NCI-H2029 treated with DMSO at 0.1 percent for 48 hours (cell line): ENCODE results near the gene CD302.
"Not testable (repeated sequence)": the region's sequence is repeated elsewhere in the genome, so short reads cannot be mapped to it uniquely, and the experiment has no call there.

Source experiments
- DNase-seq: peaks from one replicate; lab custom pipeline; 2025; lab: John Stamatoyannopoulos, UW

CD302 gene

GRCh38 chr2:159793326-159793725 is 4.7 kb downstream of the CD302 start:
- no peak for DNase-seq

- DNase-seq = no peak
Measured at GRCh38 chr2:159792599-159792998, 5.4 kb downstream of the CD302 start.

GRCh38 chr2:159792036-159792435 is 6.0 kb downstream of the CD302 start:
- DNase-seq = no peak

- no peak for DNase-seq
Measured at GRCh38 chr2:159790323-159790722, 7.7 kb downstream of the CD302 start.

GRCh38 chr2:159788253-159788652 is 9.8 kb downstream of the CD302 start:
- peak; percentile 46 for DNase-seq

- not testable (repeated sequence) for DNase-seq
Measured at GRCh38 chr2:159787647-159788046, 10.4 kb downstream of the CD302 start.

- no peak for DNase-seq
Measured at GRCh38 chr2:159786938-159787337, 11.1 kb downstream of the CD302 start.

GRCh38 chr2:159785195-159785594 is 12.8 kb downstream of the CD302 start:
- no peak for DNase-seq

- not testable (repeated sequence) for DNase-seq
Measured at GRCh38 chr2:159784744-159785143, 13.3 kb downstream of the CD302 start.

GRCh38 chr2:159783556-159783955 is 14.5 kb downstream of the CD302 start:
- DNase-seq = no peak

GRCh38 chr2:159776321-159776720 is 21.7 kb downstream of the CD302 start:
- DNase-seq = no peak

GRCh38 chr2:159775021-159775420 is 23.0 kb downstream of the CD302 start:
- DNase-seq = no peak

GRCh38 chr2:159774370-159774990 is 23.5 kb downstream of the CD302 start:
- no peak for DNase-seq

- no peak for DNase-seq
Measured at GRCh38 chr2:159773886-159774285, 24.1 kb downstream of the CD302 start.

GRCh38 chr2:159773426-159773825 is 24.6 kb downstream of the CD302 start:
- no peak for DNase-seq

GRCh38 chr2:159769147-159769546 is 28.9 kb downstream of the CD302 start:
- DNase-seq = no peak

- DNase-seq = no peak
Measured at GRCh38 chr2:159762075-159762474, 35.9 kb downstream of the CD302 start.

GRCh38 chr2:159760326-159760725 is 37.7 kb downstream of the CD302 start:
- DNase-seq = no peak

GRCh38 chr2:159759577-159759976 is 38.4 kb downstream of the CD302 start:
- no peak for DNase-seq

- no peak for DNase-seq
Measured at GRCh38 chr2:159758686-159759085, 39.3 kb downstream of the CD302 start.

- DNase-seq = no peak
Measured at GRCh38 chr2:159758239-159758638, 39.8 kb downstream of the CD302 start.

GRCh38 chr2:159755788-159756187 is 42.2 kb downstream of the CD302 start:
- no peak for DNase-seq

- DNase-seq = no peak
Measured at GRCh38 chr2:159755014-159755413, 43.0 kb downstream of the CD302 start.

- no peak for DNase-seq
Measured at GRCh38 chr2:159753797-159754196, 44.2 kb downstream of the CD302 start.

GRCh38 chr2:159750873-159751272 is 47.1 kb downstream of the CD302 start:
- DNase-seq = no peak
